Hypothalamus (tissue), 51 donors: ENCODE data around the gene LATS1.
"Not testable (repeated sequence)": the region's sequence is repeated elsewhere in the genome, so short reads cannot be mapped to it uniquely, and the experiment has no call there.

Experiments used
- DNase-seq, 51 donors: peaks; one replicate each; lab custom pipeline; 2025; lab: John Stamatoyannopoulos, UW

The LATS1 gene

DNA sequence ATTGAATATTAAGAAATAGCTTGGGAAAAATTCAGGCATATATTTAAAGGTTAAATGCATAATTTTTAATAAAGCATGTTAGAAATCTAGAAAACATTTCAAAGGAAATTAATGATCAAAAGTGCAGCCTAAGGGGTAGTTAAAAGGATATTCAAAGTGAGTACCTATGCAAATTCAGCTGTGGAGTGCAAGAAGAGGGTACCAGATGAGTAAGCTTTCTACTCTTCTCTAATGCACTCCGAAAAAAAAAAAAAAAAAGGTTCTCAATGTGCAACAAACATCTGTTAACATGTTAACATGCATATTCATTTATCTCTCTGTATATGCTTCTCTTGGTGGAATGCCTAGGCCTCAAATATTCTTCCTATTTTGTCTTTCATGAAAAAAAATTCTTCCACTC is 37.4 kb downstream of the LATS1 start:
- no peak for DNase-seq

DNA sequence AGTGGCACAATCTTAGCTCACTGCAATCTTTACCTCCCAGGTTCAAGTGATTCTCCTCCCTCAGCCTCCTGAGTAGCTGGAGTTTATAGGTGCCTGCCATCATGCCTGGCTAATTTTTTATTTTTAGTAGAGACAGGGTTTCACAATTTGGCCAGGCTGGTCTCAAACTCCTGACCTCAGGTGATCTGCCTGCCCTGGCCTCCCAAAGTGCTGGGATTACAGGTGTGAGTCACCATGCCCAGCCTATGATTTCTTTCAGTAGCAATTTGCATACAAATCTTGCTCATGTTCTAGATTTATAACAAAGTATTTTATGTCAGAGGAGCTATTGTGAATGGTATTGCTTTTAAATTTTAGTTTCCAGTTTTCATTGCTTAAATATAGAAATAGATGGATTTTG is 45.6 kb downstream of the LATS1 start:
- DNase-seq = not testable (repeated sequence)

DNA sequence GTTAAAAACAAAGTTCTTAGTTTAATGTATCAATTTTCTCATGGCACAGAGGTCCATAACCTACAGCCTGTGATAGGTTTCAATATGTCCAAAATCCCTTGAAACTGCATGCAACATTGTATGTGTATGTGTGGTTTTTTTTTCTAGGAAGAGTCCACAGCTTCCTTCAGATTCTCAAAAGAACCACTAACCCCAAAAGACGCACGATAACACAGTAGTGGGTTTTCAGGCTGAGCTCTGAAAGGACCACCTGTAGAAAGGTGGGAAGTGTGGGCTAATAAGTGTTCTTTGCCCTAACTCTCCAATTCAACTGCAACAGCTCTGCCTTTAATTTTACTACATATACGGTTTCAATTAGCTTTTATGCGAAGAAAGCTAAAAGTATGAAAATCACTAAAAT is 57.9 kb downstream of the LATS1 start:
- DNase-seq = no peak

DNA sequence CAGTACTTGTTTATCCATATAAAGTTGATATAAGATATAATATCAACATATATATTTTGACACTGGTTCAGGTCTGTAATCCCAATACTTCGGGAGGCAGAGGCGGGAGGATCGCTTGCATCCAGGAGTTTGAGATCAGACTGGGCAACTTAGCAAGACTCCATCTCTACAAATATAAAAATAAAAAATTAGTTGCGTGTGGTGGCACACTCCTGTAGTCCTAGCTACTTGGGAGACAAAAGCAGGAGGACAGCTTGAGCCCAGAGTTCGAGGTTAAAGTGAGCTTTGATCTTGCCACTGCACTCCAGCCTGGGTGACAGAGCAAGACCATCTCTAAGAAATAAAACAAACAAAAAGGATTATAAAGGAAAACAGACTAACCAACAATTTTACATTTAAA is 60.5 kb downstream of the LATS1 start:
- DNase-seq = no peak

DNA sequence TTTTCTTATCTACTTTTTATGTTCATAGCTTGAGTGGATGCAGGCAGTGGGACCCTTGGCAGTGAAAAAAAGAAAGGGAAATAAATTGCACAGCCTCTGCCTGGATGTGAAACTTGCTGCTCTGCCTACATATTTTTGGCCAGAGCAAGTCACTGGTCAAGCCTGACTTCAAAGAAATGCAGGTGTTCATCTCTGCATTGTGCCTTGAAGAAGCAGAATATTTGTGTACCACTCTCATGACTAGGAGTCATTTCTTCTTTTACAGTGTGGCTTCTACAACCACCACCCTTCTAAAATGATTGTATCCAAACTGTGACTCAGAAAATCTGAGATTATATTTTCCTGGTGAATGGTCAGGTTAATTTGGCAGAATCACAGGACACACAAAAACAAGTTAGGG is 66.8 kb downstream of the LATS1 start:
- DNase-seq = no peak

DNA sequence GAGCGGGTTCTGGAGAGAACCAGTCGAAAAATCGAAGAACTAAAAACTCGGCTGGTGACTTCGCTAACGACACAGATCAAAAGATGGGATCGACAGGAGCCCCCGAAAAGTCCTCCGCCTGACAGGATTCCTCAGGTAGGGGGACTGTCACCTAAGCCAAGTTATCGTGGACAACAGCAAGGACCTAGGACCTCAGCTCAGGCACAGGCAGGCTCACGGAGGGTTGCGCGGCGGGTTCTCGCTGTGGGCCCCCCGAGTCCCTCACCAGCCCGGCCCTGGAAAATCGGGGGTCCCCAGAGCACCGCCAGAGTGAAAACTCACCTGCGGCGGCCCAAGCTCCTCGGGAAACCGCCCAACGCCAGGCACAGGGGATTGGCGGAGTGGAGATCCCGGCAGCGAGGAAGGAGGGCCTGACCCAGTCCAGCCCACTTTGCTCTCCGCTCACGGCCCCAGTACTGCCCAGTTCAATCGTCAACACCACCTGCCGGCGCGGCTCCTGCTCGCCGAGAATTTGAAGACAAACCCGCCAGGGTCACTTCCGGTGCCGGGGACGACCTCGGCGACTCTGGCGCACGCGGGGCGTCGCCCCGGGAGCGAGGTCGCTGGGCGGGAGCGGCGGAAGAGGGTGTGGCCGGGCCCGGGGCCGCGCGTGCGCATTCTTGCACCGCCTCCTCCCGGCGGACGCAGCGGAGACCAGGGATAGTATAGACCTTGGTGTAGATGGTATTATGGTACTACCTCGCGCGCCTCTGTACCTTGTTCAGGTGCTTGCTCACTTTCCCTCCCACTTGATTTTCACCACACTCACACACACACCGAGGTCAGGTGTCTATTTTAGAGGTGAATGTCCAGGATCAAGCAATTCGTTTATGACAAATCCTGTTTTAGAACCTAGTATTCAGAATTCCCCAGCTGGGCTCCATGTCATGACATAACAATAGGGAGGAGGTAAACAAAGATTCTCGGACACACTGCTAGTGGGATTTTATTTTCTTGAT is 69.5 kb downstream of the LATS1 start, which contains the start of gene KATNA1:
KATNA1 (minus strand) TSS at position 567 of the 998 bp plus-strand sequence. CDS start 10,167 bp downstream, outside the sequence.
- DNase-seq = peak; percentile 32 to 87 (median 75)

DNA sequence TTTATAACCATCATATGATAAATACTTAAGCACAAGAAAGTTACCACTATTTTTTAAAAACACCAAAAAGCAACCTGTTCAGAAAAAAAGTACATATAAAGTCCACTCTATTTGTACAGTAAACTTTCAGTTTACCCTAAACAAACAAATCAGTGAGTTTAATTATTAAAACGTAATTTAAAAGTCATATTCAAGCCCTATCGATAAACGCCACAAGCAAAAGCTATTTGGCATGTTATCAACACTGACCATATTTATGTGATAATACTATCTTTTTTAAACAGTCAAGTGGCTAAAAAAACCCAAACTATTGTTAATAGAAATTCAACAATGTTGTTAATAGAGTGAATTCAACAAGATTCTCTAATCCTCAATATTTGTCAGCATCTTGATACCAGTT is 71.3 kb downstream of the LATS1 start:
- DNase-seq = no peak

DNA sequence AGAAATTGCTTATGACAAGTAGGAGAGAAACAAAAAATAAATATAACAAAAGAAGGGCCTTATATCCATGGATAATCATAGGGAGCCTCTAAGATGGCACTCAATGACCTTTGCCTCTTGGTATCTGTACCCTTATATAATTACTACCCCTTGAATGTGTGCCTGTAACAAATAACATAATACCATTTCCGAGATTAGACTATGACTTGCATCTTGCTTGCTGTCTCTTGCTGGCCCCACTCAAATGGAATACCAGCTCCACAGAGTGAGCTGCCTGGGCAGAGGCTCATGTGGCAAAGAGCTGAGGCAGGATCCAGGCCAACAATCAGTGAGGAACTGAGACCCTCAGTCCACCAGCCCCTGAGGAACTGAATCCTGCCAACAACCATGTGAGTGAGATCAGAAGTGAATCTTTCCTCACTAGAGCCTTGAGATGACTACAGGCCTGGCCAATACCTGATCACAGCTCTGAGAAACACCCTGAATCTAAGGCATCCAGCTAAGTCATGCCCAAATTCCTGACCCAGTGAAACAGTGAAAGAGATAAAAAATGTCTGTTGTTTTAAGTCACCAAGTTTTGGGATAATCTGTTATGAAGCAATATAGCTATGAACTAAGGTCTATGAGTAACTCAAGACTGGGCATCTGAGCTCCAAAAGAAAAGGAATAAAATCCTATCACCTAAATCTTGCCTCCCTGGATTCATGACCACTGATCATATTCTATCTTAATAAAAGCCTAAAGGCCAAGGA is 74.9 kb downstream of the LATS1 start:
- no peak for DNase-seq

DNA sequence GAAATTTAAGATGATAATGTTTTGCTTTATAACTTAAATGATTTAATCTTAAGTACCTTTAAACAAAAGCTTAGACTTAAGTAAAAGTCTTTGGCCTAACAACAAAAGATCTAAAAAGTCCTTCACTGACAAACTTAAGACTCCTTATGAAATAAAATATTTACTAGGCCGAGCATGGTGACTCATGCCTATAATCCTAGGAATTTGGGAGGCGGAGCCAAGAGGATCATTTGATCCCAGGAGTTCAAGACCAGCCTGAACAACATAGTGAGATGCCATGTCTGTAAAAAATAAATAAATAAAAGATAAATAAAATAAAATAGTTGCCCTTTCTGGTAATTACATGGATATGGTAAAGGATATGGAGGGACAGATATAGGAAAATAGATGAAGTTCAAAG is 81.8 kb downstream of the LATS1 start:
- no peak for DNase-seq

DNA sequence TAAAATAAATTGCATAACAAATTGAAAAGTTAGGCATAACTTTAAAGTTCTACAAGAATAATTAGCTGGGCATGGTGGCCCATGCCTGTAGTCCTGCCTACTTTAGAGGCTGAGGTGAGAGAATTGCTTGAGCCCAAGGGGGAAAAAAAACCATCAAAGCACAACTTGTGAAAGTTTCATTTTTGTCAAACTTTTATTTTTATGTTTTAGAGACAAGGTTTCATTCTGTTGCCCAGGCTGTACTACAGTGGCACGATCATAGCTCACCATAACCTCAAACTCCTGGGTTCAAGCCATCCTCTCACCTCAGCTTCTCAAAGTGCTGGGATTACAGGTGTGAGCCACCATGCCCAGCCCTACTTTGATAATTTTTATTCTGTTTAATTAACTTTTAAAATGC is 83.6 kb downstream of the LATS1 start:
- DNase-seq = no peak

DNA sequence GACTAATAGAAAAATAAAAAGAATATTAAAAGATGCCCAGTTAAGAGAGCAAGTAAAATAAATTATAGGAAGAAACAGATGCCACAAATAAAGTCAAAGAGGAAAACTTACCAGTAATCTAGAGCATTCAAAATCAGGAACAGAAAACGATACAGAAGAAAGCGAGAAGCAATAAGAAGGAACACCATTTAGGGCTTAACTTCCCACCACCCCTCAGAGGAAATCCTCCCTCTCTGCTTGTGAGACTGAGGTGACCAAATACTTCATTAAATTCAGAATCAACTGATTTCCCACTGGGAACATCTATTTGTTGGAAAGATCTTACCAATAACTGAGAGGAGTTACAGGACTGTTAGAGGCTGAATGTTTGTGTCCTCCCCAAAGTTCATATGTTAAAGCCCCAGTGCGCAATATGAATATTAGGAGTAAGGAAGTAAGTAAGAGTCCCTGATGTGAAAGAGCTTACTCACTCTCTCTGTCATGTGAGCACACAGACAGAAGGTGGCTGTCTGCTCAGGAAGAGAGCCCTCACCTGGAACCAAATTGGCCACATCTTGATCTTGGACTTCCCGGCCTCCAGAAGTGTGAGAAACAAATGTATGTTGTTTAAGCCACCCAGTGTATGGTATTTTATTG is 88.9 kb downstream of the LATS1 start:
- no peak for DNase-seq

DNA sequence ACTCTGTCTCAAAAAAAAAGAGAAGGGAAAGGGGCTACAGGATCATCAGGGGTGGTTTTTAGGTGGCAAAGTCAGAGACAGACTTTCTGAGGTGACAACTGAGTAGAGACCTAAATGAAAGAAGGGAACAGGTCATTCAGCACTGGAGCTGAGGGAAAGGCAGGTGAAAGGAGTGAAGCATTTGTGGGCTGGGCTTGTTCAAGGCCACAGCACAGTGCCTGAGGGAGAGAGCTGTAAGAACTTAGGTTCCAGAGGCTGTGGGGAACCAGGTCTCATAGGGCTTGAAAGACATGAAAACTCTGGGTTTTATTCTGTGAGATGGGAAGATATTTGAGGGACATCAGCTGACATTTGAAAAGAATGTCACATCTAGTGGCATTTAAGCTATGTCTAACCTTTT is 90.2 kb downstream of the LATS1 start:
- no peak for DNase-seq

DNA sequence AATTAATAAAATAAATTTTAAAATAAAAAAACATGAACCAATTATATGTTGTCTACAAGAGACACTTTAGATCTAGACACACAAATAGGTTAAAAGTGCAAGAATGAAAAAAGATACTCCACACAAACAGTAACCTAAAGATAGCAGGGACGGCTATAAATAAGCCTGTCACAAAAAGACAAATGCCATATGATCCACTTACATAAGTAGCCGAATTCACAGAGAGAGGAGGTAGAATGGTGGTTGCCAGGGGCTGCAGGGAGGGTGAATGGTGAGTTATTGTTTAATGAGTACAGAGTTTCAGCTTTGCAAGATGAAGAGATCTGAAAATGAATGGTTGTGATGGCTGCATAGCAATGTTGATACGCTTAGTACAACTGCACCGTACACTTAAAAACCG is 102.1 kb downstream of the LATS1 start:
- DNase-seq = no peak

DNA sequence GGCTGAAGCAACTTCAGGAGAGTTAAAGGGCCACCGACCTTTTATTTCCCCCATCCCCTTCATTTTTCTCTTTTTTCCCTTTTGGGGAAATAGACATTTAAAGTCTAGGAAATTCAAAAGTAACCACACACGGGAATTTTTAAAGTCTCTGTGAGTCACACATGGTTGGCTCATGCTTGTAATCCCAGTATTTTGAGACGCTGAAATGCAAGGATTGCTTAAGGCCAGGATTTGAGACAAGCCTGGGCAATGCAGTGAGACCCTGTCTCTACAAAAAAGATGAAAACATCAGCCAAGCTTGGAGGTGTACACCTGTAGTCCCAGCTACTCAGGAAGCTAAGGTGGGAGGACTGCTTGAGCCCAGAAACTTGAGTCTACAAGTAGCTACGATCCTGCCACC is 103.6 kb downstream of the LATS1 start:
- no peak for DNase-seq

DNA sequence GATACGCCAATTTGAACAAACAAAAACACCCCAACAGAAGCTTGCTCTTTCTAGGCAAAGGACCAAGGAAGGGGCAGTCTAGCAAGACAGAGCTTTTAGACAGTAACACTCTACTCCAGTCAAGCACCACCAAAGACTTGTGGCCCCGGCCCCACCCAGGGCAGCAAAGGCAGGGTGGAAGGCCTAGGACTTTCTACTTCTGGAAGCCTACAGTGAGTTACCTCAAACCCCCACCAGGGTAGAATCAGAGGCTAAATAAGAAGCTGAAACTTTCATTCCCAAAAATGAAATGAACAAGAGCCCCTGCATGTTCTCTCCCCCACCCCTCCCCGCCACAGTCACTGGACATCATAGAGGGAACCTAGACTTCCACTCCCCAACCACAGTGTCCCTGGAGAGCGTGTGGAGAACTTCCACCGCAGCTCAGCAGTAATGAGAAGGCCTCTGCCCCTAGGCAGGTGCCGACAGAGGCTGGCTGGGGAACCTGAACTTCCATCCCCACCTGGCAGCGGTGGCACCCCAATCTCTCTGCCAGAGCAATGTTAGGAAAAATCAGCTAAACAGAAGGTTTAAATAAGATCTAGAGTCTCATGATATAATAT is 109.4 kb downstream of the LATS1 start:
- DNase-seq = no peak
